Right ventricle myocardium superior (tissue), 1 donor: ENCODE measurements around the gene SASH3. TPM values are rescaled to one million over a fixed set of nuclear protein-coding genes. Genes with fewer than 3 reads are reported as not detected.

ENCODE experiments used
- ATAC-seq: fragments of 200-7000 bp; cut with Tn5 transposase; one replicate; pipeline ENCODE4 v1.9.1; 2020; ENCODE audit warnings: mild to moderate bottlenecking; ENCODE audit not compliant: poor library complexity
- DNase-seq: peaks from one replicate; pipeline ENCODE4 v3.0.0-alpha.2; 2020
- intact Hi-C: fragments of 100-400 bp; cut with DNase I; formaldehyde crosslinking; loops from one replicate; pipeline ENCODE4 v1.11.2; 2022
- total RNA-seq: library from RNA; stranded (reverse); fragmentation: NEBNext Ultra II Directional; extraction: Animal tissue kit (Norgen Biotek cat#: 25700); gene quantifications from one replicate; pipeline ENCODE4 v1.2.1, GENCODE V29; 2021
- donor health status: DM: no; HTN: yes; CAD: no; lungs with severe emphysema.

SASH3 gene
- total RNA-seq, 1 donor from 2014 or later, result 2.2 TPM

DNA sequence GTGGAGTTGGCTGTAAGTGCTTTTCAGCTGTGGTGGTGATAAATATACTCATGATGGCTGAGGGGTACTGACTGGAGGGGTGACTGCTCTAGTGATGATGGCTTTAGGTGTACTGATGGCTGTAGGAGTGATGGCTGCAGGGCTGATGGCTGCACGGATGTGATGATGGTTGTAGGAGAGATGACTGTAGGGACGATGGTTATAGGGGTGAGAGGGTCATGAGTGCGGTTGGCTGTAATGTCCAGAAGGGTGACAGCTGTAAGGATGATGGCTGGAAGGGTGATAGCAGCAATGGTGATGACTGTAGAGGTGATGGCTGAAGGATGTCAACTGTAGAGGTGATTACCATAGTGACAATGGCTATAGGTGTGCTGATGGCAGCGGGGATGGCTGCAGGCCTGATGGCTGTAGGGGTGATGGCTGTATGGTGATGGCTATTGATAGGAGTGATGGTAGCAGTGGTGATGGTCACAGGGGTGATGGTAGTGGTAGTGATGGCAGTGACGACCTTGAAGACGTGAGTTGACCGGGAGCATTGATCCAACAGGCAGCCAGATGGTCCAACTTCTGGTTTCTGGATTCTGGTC is 570 bp upstream of the SASH3 start:
- no peak for ATAC-seq
- no peak for DNase-seq

GRCh38 chrX:129780441-129781105 is 824 bp downstream of the SASH3 start:
- DNase-seq, result no peak
- intact Hi-C loops, result no loop called here
- ATAC-seq, result no peak

More for the DNA sequence above, 570 bp upstream of the SASH3 start:
- intact Hi-C loops, result no loop called here

DNA sequence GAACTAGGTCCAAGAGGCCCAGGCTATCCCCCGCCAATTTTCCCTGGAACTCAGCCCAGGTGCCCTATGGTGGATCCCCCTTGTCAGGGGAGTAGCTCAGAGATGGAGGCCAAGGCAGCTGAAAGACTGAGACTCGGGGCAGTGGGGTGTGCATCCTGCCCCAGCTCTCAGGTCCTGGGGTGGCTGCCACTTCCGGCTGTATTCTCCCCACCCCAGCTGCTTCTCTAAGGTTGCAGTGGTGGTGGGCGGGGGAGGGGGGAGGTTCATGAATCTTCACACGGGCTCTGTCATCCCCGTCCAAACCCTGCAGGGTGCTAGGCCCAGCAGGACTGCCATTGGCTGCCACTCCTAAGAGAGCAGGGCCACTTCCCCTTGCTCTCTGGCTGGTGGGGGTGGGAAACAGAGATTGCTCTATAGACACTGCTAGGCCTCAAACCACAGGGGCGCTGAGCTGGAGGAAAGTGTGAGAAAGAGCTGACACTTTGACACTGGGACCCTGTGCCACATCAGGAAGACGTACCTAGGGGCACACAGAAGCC is 1.5 kb downstream of the SASH3 start:
- DNase-seq (peak; percentile 58), ATAC-seq (peak; percentile 24)
- intact Hi-C loops, result no loop called here

DNA sequence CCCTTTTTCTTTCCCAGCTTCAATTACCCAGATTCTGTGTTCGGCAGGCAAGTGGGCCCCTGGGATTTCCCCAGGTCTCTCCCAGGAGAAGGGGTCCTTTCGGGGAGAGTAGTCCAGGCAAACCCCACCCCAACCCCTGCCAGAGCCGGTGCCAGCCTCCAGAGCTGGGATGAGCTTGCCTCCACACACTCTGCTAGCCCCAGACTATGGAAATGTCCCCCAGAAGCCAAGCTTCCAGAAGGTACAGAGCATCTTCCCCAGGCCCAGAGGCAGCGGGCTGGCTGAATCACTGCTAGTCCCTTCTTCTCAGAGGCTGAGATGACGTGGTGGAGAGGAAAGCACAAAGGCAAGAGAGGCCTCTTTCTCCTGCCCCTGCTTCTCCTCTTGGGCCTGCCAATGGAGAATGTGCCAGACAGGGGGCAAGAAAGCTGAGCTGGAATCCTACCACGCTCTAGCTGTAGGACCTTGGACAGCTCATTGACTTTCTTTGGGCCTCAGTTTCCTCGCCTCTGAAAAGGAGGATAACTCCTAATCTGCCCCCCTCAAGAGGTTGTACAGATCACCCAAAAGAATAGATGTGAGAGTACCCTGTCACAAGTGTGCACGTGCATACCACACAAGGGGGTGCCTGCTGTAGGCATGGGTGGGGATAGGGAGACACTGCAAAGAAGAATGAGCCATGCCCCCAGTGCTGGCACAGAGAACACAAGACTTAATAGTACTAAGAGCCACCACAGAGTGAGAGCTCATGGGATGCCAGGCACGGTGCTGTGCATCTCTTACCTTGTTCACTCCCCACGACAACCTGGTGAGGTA is 2.1 kb downstream of the SASH3 start:
- DNase-seq (no peak), ATAC-seq (no peak)
- intact Hi-C loops, result no loop called here

DNA sequence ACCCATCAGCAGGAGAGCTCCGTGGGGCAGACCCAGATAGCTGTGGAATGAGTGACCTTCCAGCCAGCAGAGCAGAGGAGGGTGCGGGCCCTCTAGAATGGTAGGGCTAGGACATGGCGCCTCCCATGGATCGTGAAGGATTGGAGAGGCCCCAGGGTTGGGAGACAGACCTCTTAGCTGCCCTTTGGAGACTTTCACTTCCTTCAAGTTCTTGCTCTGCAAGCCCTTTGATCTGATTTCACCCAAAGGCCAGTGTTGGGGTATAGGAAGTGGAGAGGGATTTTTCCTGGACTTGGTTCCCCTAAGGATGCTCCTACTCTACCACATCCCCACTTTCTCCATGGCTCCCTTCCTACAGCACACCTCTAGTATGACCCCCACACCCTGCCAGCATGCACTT is 3.0 kb downstream of the SASH3 start:
- DNase-seq (no peak), ATAC-seq (no peak)

GRCh38 chrX:129783291-129783713 is 3.6 kb downstream of the SASH3 start:
- ATAC-seq (no peak), DNase-seq (no peak)
- intact Hi-C loops, result no loop called here

More for the DNA sequence above, 3.0 kb downstream of the SASH3 start:
- intact Hi-C loops, result no loop called here

DNA sequence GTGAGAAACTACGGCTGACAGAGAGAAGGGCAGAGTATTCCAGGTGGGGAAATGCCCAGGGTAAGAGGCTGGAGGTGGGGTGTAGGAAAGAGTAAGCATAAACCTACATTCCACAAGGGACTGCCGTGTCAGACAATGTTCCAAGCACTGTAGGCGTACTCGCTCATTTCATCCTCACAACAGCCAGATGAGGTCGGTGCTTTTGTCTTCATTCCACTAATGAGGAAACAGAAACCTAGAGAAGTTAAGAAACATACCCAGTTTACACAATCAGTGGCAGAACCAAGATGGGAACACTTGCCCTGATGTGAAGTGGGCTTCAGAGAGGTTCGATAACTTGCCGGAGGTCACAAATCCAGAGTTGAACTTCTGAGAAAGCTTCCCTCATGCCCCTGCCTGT is 4.6 kb downstream of the SASH3 start:
- ATAC-seq (no peak), DNase-seq (no peak)
- intact Hi-C loops, result no loop called here

DNA sequence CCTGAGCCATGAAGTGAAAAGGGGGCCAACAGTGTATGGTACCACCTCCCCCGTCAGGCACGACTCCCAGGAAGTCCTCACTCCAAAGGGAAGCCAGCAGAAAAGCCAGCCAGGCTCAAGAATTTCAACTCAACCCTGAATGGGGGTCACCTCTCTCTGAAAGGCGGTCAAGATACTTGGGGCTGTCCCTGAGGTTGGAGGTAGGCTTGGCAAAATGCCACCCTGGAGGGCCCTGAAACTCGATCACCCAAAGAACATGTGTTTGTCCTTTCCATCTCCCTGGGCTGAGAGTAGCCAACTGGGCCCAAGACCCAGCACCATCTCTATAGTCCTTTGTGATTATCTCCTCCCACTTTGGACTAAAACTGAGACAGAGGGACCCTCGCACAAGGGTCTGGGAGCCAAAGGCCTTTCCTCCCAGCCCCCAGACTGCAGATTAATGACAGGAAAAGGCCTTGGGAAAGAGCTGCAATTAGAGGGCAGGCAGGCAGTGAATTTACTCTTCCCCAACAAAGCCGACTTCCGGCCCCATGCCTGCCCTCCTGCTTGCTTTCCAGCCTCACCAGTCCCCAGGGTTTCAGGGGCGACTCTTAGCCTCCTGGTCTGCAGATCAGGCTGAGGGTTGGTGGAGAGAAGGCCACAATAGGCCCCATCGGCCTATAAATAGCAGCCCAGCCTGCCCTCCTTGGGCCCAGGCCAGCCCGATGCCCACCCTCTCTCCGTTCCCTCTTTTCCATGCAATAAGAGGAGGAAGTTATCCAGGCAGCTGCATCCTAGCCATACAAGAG is 5.6 kb downstream of the SASH3 start:
- intact Hi-C loops, result no loop called here
- DNase-seq, result no peak
- no peak for ATAC-seq

DNA sequence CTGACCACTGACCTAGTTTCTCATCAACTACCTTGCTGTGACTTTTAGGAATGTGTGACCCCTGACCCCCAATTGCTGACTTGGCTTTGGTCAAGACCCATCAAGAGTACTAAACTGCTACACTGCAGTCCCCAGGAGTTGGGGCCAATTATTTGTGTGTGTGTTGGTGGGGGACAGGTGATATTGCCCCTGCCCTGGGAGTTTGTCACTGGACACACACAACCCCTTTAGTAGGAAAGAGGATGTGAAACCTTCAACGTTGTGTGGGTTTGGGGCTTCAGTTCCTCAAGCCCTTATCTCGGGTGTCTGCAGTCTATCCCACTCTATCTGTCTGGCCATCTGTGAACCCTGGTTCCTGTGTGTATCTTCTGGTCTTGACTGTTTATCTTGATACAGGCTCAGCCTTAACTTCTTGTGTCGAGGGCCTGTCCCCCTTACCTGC is 6.5 kb downstream of the SASH3 start:
- ATAC-seq, result no peak
- intact Hi-C loops, result no loop called here
- no peak for DNase-seq

DNA sequence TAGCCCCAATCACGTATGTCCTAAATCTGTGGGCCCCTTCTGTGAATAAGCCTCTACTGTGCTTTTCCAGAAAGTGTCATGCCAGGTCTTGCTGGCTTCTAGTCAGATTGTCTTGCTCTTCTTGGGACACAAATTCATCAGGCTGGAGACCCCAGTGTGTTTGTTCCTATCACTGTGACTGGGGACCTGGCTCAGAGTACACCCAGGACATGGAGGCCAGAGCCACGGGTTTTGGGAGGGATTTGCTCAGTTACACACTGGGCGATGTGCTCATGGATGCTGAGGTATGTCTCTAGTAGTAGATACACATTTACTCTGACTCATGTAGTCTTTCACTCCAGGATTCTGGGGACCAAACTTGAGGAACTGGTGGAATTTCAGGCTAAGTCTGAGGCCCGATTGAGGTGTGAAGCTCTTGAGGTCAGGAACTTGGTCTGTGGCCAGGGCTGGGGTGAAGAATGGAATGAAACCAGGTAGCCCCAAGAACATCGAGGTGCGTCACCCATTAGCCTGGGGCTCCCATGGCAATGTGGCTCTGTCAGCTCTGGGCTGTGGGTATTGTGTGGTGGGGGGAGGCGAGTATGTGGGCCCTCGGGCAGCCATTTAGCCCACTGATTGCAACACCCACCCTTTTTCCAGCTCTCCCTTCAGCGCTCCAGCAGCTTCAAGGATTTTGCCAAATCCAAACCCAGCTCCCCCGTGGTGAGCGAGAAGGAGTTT is 7.7 kb downstream of the SASH3 start:
- intact Hi-C loops, result no loop called here
- ATAC-seq, result no peak
- DNase-seq, result no peak

- no peak for ATAC-seq
- DNase-seq, result no peak
- intact Hi-C loops, result no loop called here
Measured at GRCh38 chrX:129788527-129788926, 8.8 kb downstream of the SASH3 start.

DNA sequence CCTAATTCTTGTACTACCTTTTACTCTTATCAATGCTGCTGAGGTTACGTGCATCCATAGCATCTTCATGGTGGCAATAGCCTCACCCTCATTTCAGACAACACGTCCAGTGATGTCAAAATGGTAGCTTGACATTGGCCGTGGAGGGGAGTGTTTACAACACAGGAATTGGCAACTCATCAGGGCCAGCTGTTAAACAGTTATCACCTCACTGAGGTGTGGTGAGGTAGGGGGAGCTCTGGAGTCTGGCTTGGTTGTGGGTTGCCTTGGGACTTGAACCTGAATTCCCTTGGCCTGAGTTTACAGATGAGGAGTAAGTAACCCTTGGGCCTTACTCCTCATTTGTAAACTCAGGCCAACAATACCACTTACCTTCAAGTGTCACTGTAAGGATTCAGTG is 10.4 kb downstream of the SASH3 start:
- DNase-seq, result no peak
- intact Hi-C loops, result no loop called here
- ATAC-seq, result no peak

DNA sequence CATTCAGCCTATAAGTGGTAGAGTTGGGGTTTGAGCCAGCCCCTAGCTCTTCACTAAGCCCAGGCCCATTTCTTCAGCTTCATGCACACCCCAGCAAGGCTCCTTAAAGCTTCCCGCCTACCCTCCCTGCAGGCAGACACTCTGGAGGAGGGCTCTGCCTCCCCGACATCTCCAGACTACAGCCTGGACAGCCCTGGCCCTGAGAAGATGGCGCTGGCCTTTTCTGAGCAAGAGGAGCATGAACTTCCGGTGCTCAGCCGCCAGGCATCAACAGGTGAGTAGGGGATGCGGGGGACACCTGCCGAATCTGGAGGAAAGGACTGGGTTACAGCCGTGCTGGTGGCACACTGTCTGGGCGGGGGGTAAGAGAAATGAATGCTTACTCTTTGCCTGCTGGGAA is 11.1 kb downstream of the SASH3 start:
- ATAC-seq (no peak), DNase-seq (no peak)
- intact Hi-C loops, result no loop called here

GRCh38 chrX:129791336-129791735 is 11.6 kb downstream of the SASH3 start:
- DNase-seq, result no peak
- no peak for ATAC-seq
- intact Hi-C loops, result no loop called here

DNA sequence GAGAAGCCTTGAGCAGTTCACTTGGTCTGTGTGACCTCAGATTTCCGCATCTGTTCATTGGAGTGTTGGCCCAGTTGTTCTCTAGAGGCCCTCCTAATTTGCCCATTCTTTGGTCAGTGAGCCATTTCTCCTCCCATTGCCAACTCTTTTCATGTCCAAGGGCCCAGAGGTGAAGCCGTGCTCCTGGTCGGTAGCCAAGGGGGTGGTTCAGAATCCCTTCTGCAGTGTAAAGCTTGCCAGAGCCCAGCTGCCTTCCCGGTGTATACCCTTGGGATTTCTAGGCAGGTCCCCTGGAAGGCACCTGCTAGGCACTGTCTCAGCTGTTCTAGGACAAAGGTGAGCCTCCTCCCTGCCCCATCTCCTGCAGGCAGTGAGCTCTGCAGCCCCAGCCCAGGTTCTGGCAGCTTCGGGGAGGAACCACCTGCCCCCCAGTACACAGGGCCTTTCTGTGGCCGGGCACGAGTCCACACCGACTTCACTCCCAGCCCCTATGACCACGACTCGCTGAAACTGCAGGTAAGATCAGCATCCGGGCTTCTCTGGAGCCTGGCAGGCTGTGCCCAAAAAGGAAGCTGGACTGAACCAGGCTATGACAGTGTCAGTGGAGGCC is 12.3 kb downstream of the SASH3 start:
- no peak for ATAC-seq
- intact Hi-C loops, result no loop called here
- DNase-seq, result no peak

DNA sequence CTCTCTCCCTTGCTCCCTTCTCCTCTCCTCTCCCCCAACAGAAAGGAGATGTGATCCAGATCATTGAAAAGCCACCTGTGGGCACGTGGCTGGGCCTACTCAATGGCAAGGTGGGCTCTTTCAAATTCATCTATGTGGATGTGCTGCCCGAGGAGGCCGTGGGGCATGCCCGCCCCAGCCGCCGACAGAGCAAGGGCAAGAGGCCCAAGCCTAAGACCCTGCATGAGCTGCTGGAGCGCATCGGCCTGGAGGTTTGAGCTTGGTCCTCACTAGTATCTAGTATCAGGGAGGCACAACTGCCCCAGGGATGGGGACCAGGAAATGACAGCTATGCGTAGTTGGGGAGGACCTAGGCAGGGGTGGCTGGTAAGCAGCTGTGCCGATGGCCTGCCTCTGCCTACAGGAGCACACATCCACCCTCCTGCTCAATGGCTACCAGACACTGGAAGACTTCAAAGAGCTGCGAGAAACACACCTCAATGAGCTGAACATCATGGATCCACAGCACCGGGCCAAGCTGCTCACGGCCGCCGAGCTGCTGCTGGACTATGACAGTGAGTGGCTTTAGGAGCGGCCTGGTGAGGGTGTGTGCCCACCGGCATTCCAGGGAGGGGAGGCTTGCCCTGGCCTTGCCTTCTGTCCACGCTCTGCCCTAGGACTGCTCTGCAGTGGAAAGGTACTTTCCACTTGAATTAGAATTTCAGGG is 13.0 kb downstream of the SASH3 start:
- ATAC-seq, result no peak
- intact Hi-C loops, result no loop called here

GRCh38 chrX:129793604-129794191 is 13.9 kb downstream of the SASH3 start:
- intact Hi-C loops, result no loop called here
- DNase-seq (no peak), ATAC-seq (no peak)

More for the DNA sequence above, 13.0 kb downstream of the SASH3 start:
- DNase-seq, result no peak
